KBM-7 (cell line): Measurements from ENCODE around the gene TANGO2.

Experiments used
- DNase-seq: peaks from one replicate; pipeline ENCODE4 v3.0.0-alpha.2; 2015
- in situ Hi-C: fragments of 300-500 bp; cut with MboI; formaldehyde crosslinking; loops from 2 replicates; pipeline ENCODE4 v1.14.3; 2020; ENCODE audit warnings: low sequenced_read_pairs, low pct_unique_long_range_greater_than_20kb, mixed read lengths

The TANGO2 gene

DNA sequence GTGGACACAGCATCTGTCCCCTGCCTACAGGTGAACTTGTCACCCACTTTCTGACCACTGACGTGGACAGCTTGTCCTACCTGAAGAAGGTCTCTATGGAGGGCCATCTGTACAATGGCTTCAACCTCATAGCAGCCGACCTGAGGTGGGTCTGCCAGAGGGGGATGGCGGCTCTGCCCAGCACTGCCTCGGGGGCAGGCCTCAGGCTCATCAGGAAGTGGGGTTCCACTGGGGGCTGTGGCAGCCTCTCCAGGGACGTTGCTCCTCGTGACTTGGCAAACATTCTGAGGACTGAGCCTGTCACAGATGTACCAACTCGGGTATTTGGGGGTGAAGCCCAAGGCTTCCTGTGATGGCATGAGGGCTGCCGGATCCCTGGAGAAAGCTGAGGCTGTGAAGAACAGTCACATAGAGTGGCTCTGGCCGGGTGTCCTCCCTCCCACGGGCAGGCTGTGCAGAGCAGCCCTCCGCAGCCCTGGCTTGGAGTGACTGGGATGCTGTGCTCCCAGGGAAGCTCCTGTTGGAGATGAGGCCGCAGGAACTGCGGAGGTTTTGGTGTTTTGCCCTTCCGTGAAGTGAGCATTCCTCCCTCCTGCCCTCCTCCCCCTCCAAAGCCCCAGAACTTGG lies 32.6 kb downstream of the TANGO2 start:
- in situ Hi-C loops: loop anchor here (10.0 kb wide), 1 partner anchor 59 kb away; no protein-coding TSS in a partner anchor

DNA sequence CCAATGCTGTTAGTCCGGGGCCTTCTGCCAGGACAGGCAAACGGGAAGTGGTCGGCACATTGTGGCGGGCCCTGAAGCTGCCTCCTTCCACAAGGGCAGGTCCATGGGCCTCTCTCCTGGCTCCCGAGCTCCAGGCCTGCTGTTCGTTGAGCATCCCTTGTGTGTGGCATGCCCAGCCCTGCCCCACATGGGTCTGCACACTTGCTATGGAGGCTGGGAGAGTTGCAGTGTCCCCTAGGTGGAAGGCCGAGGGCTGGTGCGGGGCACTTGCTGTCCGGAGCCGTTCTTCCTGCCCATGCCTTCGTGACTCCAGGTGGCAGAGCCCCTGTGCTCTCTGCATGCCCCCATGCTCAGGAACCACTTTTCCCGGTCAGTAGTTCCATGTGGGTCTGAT lies 33.1 kb downstream of the TANGO2 start:
- DNase-seq: no peak

More for the DNA sequence above, 32.6 kb downstream of the TANGO2 start:
- no peak for DNase-seq

DNA sequence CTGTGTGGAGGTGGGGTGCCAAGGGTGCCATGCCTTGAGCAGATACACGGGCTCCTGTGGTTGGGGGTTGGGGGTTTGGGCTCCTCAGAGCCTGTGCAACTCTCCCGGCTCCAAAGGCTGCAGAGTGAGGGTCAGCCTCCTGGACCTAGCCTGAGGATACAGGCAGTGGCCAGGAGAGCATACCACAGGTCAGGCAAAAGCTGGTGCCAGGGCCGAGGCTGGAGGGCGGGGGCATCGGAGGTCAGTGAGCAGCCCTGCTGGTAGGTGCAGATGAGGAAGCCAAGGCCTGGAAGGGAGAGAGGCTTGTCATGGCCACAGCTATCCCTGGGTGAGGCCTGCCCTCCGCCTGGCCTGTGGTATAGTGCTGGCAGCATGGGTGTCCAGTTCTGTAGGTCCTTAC lies 33.6 kb downstream of the TANGO2 start:
- in situ Hi-C loops: loop anchor here (10.0 kb wide), 1 partner anchor 60 kb away; no protein-coding TSS in a partner anchor
- DNase-seq: no peak

More for the DNA sequence above, 33.1 kb downstream of the TANGO2 start:
- in situ Hi-C loops: loop anchor here (10.0 kb wide), 1 partner anchor 59 kb away; no protein-coding TSS in a partner anchor

DNA sequence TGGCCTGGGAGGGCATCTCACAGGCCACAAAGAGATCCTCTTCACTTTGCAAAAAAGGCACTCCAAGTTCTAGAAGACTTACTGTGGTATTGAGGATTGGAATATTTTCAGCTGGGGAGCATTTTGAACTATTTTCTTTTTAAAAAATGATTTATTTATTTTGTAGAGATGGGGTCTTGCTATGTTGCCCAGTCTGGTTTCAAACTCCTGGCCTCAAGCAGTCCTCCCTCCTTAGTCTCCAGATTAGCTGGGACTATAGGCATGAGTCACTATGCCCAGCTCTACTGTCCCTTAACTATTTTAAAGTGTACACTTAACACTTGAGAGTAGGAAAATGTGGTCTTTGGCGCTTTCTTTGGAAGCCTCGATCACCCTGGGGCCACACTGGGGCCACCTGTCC lies 34.2 kb downstream of the TANGO2 start:
- no peak for DNase-seq
- in situ Hi-C loops: loop anchor here (10.0 kb wide), 1 partner anchor 60 kb away; no protein-coding TSS in a partner anchor

DNA sequence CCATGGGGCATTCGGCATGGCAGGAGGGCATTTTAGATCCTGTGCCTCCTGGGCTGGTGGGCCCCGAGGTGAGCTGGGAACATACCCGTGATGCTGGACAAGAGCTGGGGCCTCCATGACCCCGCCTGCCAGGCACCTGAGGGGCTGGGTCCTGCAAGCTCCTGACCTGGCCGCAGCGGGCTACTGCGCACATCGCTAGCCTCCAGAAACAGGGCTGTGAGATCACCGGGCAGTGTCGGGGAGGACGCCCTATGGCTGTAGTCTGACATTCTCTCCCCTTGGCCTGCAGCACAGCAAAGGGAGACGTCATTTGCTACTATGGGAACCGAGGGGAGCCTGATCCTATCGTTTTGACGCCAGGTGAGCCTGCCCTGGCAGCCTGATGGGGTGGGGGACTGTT lies 34.7 kb downstream of the TANGO2 start:
- no peak for DNase-seq
- in situ Hi-C loops: loop anchor here (10.0 kb wide), 1 partner anchor 61 kb away; no protein-coding TSS in a partner anchor

DNA sequence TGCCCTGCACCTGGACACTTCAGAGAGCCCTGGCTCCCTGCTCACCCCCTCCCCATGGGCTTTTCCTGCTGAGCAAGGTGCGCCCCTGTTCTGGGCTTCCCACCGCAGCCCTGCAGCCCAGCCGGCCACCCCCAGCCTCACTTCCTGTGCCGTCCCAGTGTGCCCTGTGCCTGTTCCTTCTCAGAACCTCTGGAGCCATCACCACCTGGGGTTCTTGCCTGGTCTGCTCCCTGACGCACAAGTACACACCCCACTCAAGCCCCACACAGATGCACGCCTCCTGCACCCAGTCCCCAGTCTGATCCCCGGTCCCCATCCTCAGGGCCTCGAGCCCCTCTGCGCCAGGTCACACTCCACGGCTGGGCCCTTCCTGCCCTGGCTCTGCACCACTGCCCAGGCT lies 35.3 kb downstream of the TANGO2 start:
- in situ Hi-C loops: loop anchor here (10.0 kb wide), 1 partner anchor 61 kb away; no protein-coding TSS in a partner anchor
- DNase-seq: no peak

DNA sequence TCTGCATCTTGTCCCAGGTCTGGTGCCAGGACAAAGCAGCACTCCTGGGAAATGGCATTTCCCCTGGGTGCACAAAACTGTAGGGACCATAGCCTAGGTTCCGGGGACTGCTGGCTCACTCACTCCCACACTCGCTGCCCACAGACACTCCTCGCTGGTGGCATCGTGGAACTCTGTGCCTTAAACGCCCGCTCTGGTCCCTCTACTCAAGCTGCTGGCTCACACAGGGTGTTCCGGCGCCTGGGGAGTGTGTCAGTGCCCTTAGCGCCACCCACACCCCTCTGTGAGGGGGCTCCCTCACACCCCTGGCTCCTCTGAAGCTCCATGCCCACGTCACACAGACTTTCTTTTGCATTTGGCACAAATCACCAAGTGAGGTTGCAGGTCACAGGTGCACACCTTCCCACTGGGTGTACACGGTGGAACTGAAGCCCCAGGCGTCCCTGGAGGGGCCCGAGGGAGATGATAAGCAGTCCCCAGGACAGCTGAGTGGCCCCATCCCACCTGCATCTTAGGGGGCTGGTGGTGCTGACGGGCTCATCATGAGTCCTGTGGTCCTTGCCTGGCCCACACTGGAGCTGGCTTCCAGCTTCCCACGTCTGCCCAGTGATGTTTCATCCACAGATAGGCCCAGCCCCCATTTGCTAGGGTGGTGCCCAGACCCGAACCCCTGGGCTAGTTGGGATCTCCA lies 35.9 kb downstream of the TANGO2 start:
- no peak for DNase-seq
- in situ Hi-C loops: loop anchor here (10.0 kb wide), 1 partner anchor 62 kb away; no protein-coding TSS in a partner anchor

DNA sequence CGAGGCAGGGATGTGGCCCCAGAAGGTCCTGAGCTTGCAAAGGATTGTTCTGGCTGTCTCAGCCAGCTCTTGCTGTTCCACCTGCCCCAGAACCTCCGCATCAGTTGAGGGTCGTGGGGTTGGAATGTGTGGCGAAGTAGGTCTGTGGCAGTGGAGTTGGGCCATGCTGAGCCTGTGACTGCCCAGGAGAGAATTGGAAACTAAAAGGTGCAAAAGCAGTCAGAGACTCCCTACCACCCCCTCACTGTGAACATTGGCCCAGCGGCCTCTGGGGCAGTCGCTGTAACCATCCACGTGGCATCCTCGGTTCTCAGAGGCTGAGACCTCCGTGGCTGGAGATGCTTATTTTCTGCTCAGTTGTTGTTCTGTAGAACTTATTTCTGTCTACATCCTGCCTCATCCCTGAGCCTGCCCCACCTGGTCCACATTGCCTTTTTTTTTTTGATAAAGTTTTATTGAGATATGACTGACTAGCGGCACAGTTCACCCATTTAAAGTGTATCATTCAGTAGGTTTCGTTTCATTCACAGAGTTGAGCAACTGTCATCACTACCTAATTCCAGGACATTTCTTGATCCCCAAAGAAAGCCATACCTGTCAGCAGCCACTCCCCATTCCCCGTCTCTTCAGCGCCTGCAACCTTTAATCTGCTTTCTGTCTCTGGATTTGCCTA lies 36.8 kb downstream of the TANGO2 start:
- in situ Hi-C loops: loop anchor here (10.0 kb wide), 1 partner anchor 63 kb away; no protein-coding TSS in a partner anchor
- DNase-seq: no peak

DNA sequence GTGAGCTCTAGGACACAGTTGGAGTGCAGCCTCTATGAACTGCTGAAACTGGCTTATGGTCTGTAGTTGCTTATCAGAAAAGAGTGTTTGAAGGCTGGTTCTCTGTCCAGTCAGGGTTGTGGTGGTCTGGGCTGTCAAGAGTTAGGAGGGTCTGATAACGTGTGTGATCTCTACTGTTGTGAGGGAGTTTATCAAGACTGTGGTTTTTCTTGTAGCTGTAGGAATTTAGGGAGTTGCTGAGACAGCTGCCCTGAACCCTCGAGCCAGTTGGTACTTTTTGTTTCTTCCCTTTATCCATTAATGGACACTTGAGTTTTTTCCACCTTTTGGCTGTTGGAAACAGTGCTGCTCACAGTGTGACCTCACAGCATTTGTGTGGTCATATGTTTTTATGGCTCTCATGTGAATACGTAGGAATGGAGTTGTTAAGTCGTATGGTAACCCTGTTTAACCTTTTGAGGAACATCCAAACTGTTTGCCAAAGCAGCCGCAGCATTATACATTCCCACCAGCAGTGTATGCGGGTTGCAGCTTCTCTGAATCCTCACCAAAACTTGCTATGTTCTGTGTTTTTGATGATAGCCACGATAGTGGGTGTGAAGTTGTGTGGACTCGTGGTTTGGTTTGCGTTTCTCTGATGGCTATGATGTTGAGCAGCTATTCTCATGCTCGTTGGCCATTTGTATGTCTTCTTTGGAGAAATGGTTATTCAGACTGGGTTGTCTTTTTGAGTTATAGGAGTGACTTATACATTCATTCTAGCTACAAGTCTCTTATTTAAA lies 38.3 kb downstream of the TANGO2 start:
- in situ Hi-C loops: loop anchor here (10.0 kb wide), 1 partner anchor 64 kb away; no protein-coding TSS in a partner anchor
- no peak for DNase-seq

DNA sequence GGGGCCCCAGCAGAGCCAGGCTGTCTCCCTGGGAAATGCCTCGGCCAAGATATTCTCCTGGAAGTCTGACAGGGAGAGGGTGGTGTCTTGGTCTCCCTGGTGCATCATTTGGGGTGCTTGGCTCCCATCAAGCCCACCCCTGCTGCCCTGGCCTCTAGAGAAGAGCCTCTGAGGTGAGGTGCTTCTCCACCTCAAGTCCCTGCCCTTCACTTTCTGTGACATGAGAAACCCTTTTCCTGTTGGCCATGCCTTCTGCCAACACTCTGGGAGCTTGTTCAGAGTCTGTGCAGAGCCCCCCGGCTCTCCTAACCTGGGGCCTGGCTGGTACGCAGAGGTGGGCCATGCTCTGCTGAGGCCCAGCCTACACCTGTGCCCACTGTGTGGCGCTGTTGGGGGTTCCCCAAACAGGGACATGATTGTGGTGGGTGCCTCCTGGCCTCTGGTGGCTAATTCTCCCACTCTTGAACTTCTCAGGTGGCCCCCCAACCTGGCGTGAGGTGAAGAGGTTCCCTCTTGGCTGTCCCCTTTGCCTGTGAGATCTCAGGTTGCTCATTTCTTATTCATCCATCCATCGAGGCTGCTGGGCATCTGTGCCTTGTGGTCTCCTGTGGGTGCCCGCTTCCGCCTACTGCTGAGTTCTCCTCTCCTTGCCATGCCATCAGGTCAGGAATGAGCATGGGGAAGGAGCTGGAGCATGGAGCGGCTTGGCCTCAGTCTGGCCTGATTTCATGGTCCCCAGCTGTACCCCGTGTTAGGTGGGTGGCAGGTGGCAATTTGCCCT lies 40.0 kb downstream of the TANGO2 start:
- in situ Hi-C loops: no loop called here
- no peak for DNase-seq

DNA sequence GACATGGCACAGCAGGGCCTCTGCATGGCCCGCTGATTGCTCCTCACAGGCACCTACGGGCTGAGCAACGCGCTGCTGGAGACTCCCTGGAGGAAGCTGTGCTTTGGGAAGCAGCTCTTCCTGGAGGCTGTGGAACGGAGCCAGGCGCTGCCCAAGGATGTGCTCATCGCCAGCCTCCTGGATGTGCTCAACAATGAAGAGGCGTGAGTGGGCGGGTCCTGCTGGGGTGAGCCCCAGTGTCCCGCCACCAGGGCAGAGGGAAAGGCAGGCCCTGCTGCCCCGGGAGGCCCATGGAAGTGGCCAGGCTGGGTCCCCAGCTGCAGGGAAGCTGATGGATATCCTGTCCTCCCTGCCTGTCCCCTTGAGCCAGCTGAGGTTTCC lies 40.6 kb downstream of the TANGO2 start:
- DNase-seq: no peak
- in situ Hi-C loops: no loop called here

DNA sequence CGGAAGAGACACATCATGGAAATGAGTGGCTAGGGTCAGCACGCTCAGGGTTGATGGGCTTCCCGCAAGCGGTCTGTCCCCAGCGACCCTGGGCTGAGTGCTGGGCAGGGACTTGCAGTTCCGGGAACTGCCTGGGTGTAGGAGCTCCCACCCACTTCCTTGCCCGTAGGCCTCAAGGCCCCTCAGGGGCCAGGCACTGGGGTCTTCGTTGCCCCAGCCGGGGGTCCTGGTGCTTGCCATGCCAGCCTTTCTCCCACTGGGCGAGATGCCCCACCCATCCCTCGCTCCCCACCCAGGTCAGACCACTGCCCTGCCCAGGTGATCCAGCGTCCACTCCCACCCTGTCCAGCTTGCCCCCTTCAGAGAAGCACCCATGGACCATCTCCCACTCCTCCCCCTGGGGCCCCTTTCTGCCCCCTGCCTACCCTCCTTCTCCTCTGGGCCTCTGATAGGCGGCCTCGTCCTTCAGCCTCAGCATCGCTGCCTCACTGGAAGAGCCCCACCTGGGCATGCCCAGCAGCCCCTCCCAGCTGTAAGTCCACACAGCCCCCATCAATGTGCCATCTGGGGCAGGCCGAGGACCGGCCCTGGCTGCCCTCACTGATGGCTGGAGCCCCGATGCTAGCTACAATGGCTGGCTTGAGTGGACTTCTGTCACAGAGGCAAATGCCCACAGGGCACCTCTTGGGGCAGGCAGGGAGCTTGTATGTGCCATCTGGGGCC lies 41.3 kb downstream of the TANGO2 start:
- in situ Hi-C loops: no loop called here

DNA sequence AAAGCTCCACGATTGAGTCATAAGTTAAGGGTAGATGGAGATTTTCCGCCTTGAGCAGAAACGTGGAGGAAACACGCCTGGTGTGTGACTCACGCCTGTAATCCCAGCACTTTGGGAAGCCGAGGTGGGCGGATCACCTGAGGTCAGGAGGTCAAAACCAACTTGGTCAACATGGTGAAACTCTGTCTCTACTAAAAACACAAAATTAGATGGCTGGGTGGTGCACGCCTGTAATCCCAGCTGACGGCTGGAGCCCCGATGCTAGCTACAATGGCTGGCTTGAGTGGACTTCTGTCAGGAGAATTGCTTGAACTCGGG lies 41.8 kb downstream of the TANGO2 start:
- no peak for DNase-seq
- in situ Hi-C loops: no loop called here

More for the DNA sequence above, 41.3 kb downstream of the TANGO2 start:
- no peak for DNase-seq

DNA sequence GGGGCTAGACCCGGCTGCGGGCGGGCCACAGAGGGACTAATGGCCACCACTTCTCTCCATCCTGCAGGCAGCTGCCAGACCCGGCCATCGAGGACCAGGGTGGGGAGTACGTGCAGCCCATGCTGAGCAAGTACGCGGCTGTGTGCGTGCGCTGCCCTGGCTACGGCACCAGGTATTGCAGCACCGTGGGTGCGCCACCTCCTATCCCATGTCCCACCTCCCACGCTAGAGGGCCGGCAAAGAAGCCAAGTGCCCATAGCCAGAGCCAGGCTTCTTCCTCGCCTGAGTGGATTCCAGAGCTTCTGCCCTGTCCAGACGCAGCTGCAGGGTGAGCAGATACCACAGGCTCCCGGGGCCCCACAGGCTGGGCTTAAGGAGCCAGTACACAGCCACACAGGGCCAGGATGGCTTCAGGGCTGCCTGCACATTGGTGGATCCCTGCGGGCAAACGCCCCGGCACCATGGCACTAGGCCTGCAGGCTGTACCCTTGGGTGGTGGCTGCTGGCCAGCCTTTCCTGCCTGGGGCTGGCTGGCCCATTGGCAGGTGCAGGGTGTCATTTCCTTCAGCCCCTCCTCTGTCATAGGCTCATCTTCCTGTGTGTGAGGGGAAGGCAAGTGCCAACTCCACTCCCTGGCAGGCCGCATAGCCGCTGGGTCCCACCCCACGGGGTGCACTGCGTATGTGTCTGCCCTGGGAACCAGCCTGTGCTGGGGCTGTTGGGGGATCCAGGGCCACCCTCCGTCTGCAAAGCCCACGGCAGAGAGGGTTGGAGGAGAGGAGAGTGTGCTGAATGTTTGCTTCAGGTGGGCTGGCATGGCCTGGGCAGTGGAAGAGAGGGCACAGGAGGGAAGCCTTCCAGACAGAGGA lies 42.6 kb downstream of the TANGO2 start:
- no peak for DNase-seq
- in situ Hi-C loops: no loop called here

DNA sequence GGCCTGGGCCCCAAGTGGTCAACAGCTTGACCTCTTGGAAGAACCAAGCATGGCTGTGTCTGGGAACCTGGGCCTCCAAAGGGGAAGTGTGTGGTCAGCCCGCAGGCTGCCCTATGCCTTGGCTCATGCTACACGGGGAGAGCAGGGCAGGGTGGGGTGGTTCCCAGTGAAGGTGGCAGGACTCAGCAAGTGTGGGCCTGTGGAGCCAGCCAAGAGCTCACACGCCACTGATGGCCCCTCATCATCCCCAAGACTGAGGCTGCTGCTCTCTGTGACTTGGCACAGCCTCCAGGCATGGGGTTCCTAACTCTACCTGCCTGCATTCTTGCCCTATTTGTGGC lies 43.2 kb downstream of the TANGO2 start:
- DNase-seq: no peak
- in situ Hi-C loops: no loop called here

DNA sequence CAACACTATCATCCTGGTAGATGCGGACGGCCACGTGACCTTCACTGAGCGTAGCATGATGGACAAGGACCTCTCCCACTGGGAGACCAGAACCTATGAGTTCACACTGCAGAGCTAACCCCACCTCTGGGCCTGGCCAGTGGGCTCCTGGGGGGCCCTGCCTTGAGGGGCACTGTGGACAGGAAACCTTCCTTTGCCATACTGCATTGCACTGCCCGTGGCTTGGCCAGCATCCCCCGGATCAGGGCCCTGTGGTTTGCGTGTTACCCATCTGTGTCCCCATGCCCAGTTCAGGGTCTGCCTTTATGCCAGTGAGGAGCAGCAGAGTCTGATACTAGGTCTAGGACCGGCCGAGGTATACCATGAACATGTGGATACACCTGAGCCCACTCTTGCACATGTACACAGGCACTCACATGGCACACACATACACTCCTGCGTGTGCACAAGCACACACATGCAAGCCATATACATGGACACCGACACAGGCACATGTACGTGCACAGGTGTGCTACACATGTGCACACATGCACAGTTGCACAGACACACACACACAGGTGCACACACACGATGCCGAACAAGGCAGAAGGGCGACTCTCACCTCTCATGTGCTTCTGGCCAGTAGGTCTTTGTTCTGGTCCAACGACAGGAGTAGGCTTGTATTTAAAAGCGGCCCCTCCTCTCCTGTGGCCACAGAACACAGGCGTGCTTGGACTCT lies 43.8 kb downstream of the TANGO2 start:
- no peak for DNase-seq
- in situ Hi-C loops: no loop called here
